Transverse colon (tissue), 4 donors: Measurements from ENCODE around the gene TMEM86A. TPM values are rescaled to one million over a fixed set of nuclear protein-coding genes. Genes with fewer than 3 reads are reported as not detected.
"Not testable (repeated sequence)": the region's sequence is repeated elsewhere in the genome, so short reads cannot be mapped to it uniquely, and the experiment has no call there.

Source experiments
- DNase-seq: peaks from one replicate; pipeline ENCODE4 v3.0.0-alpha.2; 2019
- H3K27ac ChIP-seq, 4 donors: fragments of 200-600 bp; sonication (generic); 2 replicates each; pipeline ENCODE4 v1.5.1; 2016 to 2018; ENCODE audit warnings: inconsistent platforms in 4 of 4
- H3K27me3 ChIP-seq: fragments of 200-600 bp; sonication (generic); 2 replicates; pipeline ENCODE4 v1.5.1; 2017; ENCODE audit warnings: inconsistent platforms
- H3K36me3 ChIP-seq, 4 donors: fragments of 200-600 bp; sonication (generic); 2 replicates each; pipeline ENCODE4 v1.5.1; 2017 to 2019; ENCODE audit warnings: inconsistent platforms in 4 of 4
- H3K4me1 ChIP-seq, 4 donors: fragments of 200-600 bp; sonication (generic); 2 replicates each; pipeline ENCODE4 v1.5.1; 2017 to 2020; ENCODE audit warnings: inconsistent platforms in 4 of 4
- H3K4me3 ChIP-seq, 4 donors: fragments of 200-600 bp; sonication (generic); 1 replicate in 1 of 4; 2 replicates in 3 of 4; pipeline versions ENCODE4 v1.5.1 to v1.6.1; 2017 to 2019; ENCODE audit warnings: inconsistent platforms in 4 of 4
- H3K9me3 ChIP-seq, 2 donors: fragments of 200-600 bp; sonication (generic); 2 replicates each; pipeline ENCODE4 v1.5.1; 2017 to 2019; ENCODE audit warnings: inconsistent platforms in 2 of 2
- CTCF ChIP-seq, 5 experiments: fragments of 200-600 bp in 3 of 5; fragments of 450-650 bp in 2 of 5; sonication (generic) in 3 of 5; IDR thresholded peaks; 1 replicate in 2 of 5; 2 replicates in 3 of 5; pipeline ENCODE4 v1.5.1; 2016 to 2017; ENCODE audit warnings: antibody characterized with exemption in 5 of 5, inconsistent platforms in 3 of 5, mild to moderate bottlenecking in 2 of 5, moderate library complexity in 1 of 5
- EP300 ChIP-seq: sonication (generic); formaldehyde crosslinking; IDR thresholded peaks from one replicate; pipeline ENCODE4 v1.6.1; 2017; ENCODE audit warnings: antibody characterized with exemption, low read depth
- POLR2A ChIP-seq: fragments of 450-650 bp; IDR thresholded peaks from one replicate; pipeline ENCODE4 v1.6.1; 2016; ENCODE audit warnings: antibody characterized with exemption, mild to moderate bottlenecking, moderate library complexity
- POLR2AphosphoS5 ChIP-seq, 3 donors: sonication (generic); formaldehyde crosslinking; IDR thresholded peaks; one replicate each; pipeline ENCODE4 v1.6.1; 2016; ENCODE audit warnings: antibody characterized with exemption in 3 of 3
- WGBS, 2 donors: methylation state at CpG; one replicate each; pipeline ENCODE4 v1.1.5; 2018; ENCODE audit warnings: low coverage in 1 of 2; 5-methylcytosine and 5-hydroxymethylcytosine counted together
- in situ Hi-C, 4 donors: fragments of 200-750 bp; cut with MboI; loops; one replicate each; pipeline versions ENCODE4 v1.15.0 to v1.15.1; 2017; ENCODE audit warnings: low sequenced_read_pairs in 3 of 4, low pct_ligation_motif_present in 1 of 4, low pct_unique_long_range_greater_than_20kb in 1 of 4
- intact Hi-C: fragments of 100-400 bp; cut with DNase I; formaldehyde crosslinking; loops from one replicate; pipeline ENCODE4 v1.15.1; 2023; ENCODE audit warnings: low total_unique reads
- total RNA-seq, 4 donors: library from RNA; depleted of rRNA; stranded (reverse); fragments of >200 nt; gene quantifications; one replicate each; pipeline ENCODE4 v1.1.0, GENCODE V29; 2016

The TMEM86A gene
- total RNA-seq, 4 donors from 2014 or later, result 2.6 to 4.9 (median 3.6) TPM

GRCh38 chr11:18668131-18668530, 30.4 kb upstream of the TMEM86A start:
- in situ Hi-C loops, result no loop called here
- 95 to 96% methylated on average over 3 to 4 of the region's 4 CpGs for WGBS, 2 donors
- DNase-seq, result no peak

GRCh38 chr11:18669219-18669596, 29.4 kb upstream of the TMEM86A start:
- Histone ChIP-seq H3K27me3 (no peaks in the 10 kb centered on the region), H3K4me3 (no peak overlapping the region), H3K4me1 (no peaks in the 10 kb centered on the region), H3K27ac (no peak overlapping the region), H3K36me3 (no peaks in the 10 kb centered on the region), H3K9me3 (no peaks in the 10 kb centered on the region)
- no peak for TF ChIP-seq CTCF (IDR thresholded peaks at IDR 0.05)
- no peak for TF ChIP-seq EP300
- TF ChIP-seq POLR2A, result no peak
- no peak for TF ChIP-seq POLR2AphosphoS5 (IDR thresholded peaks at IDR 0.05)
- 20 to 26% methylated on average over 1 to 2 of the region's 2 CpGs for WGBS, 2 donors
- in situ Hi-C loops, result no loop called here
- intact Hi-C loops, result no loop called here
- no peak for DNase-seq

More at GRCh38 chr11:18668131-18668530, 30.4 kb upstream of the TMEM86A start:
- intact Hi-C loops, result no loop called here
- Histone ChIP-seq H3K4me3 (no peak overlapping the region), H3K9me3 (no peaks in the 10 kb centered on the region), H3K36me3 (no peaks in the 10 kb centered on the region), H3K27me3 (no peaks in the 10 kb centered on the region), H3K27ac (no peak overlapping the region), H3K4me1 (no peaks in the 10 kb centered on the region)
- TF ChIP-seq CTCF (IDR thresholded peaks at IDR 0.05) (no peak), EP300 (no peak), POLR2A (no peak), POLR2AphosphoS5 (IDR thresholded peaks at IDR 0.05) (no peak)

GRCh38 chr11:18669711-18670110, 28.9 kb upstream of the TMEM86A start:
- Histone ChIP-seq H3K4me1 (no peaks in the 10 kb centered on the region), H3K27ac (no peak overlapping the region), H3K36me3 (no peaks in the 10 kb centered on the region), H3K27me3 (no peaks in the 10 kb centered on the region), H3K9me3 (no peaks in the 10 kb centered on the region), H3K4me3 (no peak overlapping the region)
- 73 to 79% methylated on average over 3 to 4 of the region's 4 CpGs for WGBS, 2 donors
- DNase-seq, result no peak
- TF ChIP-seq POLR2AphosphoS5 (IDR thresholded peaks at IDR 0.05), result no peak
- TF ChIP-seq CTCF (IDR thresholded peaks at IDR 0.05), result no peak
- no peak for TF ChIP-seq POLR2A
- TF ChIP-seq EP300, result no peak
- in situ Hi-C loops, result no loop called here
- intact Hi-C loops, result no loop called here

GRCh38 chr11:18671246-18671645, 27.3 kb upstream of the TMEM86A start:
- no peak overlapping the region for H3K27ac ChIP-seq
- H3K9me3 ChIP-seq, result no peaks in the 10 kb centered on the region
- intact Hi-C loops (no loop called here), in situ Hi-C loops (no loop called here)
- H3K27me3 ChIP-seq, result no peaks in the 10 kb centered on the region
- H3K4me1 ChIP-seq, result no peaks in the 10 kb centered on the region
- H3K4me3 ChIP-seq, result no peak overlapping the region
- H3K36me3 ChIP-seq, result no peaks in the 10 kb centered on the region
- 93 to 100% methylated on average over 2 of the region's 2 CpGs for WGBS, 2 donors
- no peak for DNase-seq
- TF ChIP-seq EP300 (no peak), POLR2A (no peak)

GRCh38 chr11:18672209-18672608, 26.4 kb upstream of the TMEM86A start:
- H3K27me3 ChIP-seq, in situ Hi-C loops, DNase-seq, H3K4me3 ChIP-seq, H3K36me3 ChIP-seq, intact Hi-C loops, H3K9me3 ChIP-seq, H3K27ac ChIP-seq, H3K4me1 ChIP-seq: not testable (repeated sequence)
- 56 to 70% methylated on average over 7 of the region's 7 CpGs for WGBS, 2 donors
